ENCODE data around the gene PDE11A. TPM values are rescaled to one million over a fixed set of nuclear protein-coding genes. Genes with fewer than 3 reads are reported as not detected.
"Not testable (repeated sequence)": the region's sequence is repeated elsewhere in the genome, so short reads cannot be mapped to it uniquely, and the experiment has no call there.

The PDE11A gene
- total RNA-seq, 1 donor from 2014 or later: 1.2 TPM

- no peak for TF ChIP-seq CTCF (conservative IDR thresholded peaks at IDR 0.05; ENCODE audit: low read depth, low read length)
Observed at GRCh38 chr2:177869209-177869608, 203.4 kb downstream of the PDE11A start.

GRCh38 chr2:177868806-177869205 lies 203.8 kb downstream of the PDE11A start:
- no peak overlapping the region for H3K4me3 ChIP-seq (ENCODE audit: low read depth, low read length)
- TF ChIP-seq CTCF (conservative IDR thresholded peaks at IDR 0.05; ENCODE audit: low read depth, low read length): no peak
- DNase-seq (ENCODE audit: low read depth): no peak

More at GRCh38 chr2:177869209-177869608, 203.4 kb downstream of the PDE11A start:
- no peak overlapping the region for H3K4me3 ChIP-seq (ENCODE audit: low read depth, low read length)
- no peak for DNase-seq (ENCODE audit: low read depth)

- no peak for TF ChIP-seq CTCF (conservative IDR thresholded peaks at IDR 0.05; ENCODE audit: low read depth, low read length)
- no peak overlapping the region for H3K4me3 ChIP-seq (ENCODE audit: low read depth, low read length)
- no peak for DNase-seq (ENCODE audit: low read depth)
Observed at GRCh38 chr2:177857538-177857937, 215.0 kb downstream of the PDE11A start.

GRCh38 chr2:177852389-177852788 lies 220.2 kb downstream of the PDE11A start:
- no peak for TF ChIP-seq CTCF (conservative IDR thresholded peaks at IDR 0.05; ENCODE audit: low read depth, low read length)
- H3K4me3 ChIP-seq (ENCODE audit: low read depth, low read length): no peak overlapping the region
- no peak for DNase-seq (ENCODE audit: low read depth)

GRCh38 chr2:177843188-177843587 lies 229.4 kb downstream of the PDE11A start:
- no peak for DNase-seq (ENCODE audit: low read depth)
- no peak for TF ChIP-seq CTCF (conservative IDR thresholded peaks at IDR 0.05; ENCODE audit: low read depth, low read length)
- H3K4me3 ChIP-seq (ENCODE audit: low read depth, low read length): no peak overlapping the region

GRCh38 chr2:177842243-177842642 lies 230.3 kb downstream of the PDE11A start:
- no peak for TF ChIP-seq CTCF (conservative IDR thresholded peaks at IDR 0.05; ENCODE audit: low read depth, low read length)
- no peak for DNase-seq (ENCODE audit: low read depth)
- H3K4me3 ChIP-seq (ENCODE audit: low read depth, low read length): no peak overlapping the region

- not testable (repeated sequence) for DNase-seq (ENCODE audit: low read depth); H3K4me3 ChIP-seq (ENCODE audit: low read depth, low read length)
Observed at GRCh38 chr2:177835418-177836204, 237.0 kb downstream of the PDE11A start.

Data from epithelial cell of proximal tubule (primary cell).